HG03469 (cell line): ENCODE measurements around the gene UBE2D4.
"Not testable (repeated sequence)": the region's sequence is repeated elsewhere in the genome, so short reads cannot be mapped to it uniquely, and the experiment has no call there.

Source experiments
- ATAC-seq: cut with Tn5 transposase; IDR thresholded peaks from one replicate; pipeline ENCODE4 v1.9.1; 2021; ENCODE audit warnings: mild to moderate bottlenecking, moderate library complexity, moderate number of reproducible peaks; ENCODE audit not compliant: unreplicated experiment

The UBE2D4 gene

DNA sequence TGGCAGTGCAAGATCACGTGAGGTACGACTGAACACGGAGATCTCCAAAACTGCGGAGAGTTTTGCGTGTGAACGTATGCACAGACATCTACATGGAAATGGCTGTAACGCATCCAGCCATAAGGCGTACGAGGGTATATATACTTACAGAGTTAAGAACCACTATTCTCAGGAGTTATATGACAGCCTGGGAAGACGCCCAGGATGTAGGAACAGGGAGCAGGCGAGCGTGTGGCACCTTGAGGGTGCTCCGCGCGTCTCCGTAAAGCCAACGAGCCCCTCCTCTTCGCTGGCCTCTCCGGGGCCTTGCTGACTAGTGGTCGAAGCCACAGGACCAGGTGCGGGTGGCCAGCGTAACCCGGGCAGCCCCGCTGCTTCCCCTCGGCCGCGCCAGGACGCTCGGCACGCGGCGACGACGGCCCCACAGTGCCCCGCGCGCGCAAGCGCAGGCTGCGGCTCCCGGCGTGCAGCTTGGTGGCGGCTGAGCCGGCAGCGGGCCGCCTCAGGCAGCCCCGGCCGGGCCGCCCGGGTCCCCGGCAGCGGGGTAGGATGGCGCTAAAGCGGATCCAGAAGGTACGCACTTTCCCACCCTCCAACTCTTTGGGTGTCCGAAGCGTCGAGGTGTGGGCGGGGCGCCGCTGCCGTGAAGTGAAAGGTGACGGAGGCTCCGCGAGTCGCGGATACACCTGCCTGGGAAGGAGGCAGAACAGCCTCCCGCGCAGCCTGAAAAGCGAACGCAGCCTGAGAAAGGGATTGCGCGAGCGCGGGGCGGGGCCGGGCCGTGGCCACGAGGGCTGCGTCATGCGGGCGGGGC lies at the start of gene UBE2D4:
Gene UBE2D4 (plus strand): TSS at position 453 of the 814 bp plus-strand sequence. CDS start 97 bp downstream, at position 550.
- peak; percentile 67 for ATAC-seq

GRCh38 chr7:43876976-43877745 lies 49.1 kb upstream of the UBE2D4 start:
- ATAC-seq: no peak

- no peak for ATAC-seq
Observed at GRCh38 chr7:43877968-43878864, 48.0 kb upstream of the UBE2D4 start.

DNA sequence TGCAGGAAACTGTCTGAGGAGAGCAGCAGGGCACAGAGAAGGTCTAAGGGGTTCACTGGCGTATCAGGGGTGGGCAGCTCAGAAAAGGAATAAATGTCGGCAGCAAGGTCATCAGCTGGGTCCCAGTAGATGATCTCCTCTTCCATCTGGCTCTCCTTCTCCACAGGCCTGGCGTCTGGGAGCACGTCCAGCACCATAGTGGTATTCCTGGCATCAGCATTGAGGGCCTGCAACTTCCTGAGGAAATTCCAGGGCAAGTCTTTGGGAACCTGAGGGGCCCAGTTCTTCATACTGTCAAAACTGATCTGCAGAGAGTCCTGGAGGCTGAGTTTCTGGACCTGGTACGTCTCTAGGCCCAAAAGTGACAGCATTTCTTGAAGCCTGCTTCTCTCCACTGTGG lies 47.4 kb upstream of the UBE2D4 start:
- no peak for ATAC-seq

DNA sequence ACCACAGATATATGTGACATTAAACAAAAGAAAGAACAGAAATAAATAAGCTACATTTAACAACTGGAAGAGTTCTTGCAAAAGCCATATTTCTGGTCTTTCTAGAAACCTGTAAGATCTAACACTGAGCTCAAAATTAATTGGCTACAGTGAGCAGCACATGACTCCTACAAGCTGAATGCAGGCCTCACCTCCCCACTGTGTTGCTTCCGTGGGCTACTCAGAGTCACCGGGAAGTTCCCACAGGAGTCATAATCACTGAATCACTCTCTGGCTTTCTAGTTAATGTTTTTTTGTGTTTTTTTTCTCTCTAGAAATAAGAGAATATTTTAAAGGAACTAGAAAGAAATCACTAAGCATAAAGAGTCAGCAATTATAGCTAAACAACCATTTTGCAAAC lies 46.8 kb upstream of the UBE2D4 start:
- ATAC-seq: no peak

DNA sequence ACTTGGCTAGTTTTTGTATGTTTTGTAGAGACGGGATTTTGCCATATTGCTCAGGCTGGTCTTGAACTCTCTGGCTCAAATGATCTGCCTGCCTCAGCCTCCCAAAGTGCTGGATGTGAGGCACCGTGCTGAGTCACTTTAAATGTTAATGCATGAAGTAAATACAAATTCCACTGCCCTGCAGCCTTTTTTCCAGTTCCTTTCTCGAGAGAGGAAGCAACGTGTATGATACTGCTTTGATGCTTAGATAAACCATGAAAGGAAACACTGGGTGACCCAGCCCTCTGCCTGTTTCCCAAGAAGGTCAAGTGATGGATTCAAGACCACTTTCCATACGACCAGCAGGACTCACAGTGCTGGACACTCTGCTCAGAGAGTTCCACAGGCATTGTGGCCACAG lies 45.6 kb upstream of the UBE2D4 start:
- ATAC-seq: no peak

DNA sequence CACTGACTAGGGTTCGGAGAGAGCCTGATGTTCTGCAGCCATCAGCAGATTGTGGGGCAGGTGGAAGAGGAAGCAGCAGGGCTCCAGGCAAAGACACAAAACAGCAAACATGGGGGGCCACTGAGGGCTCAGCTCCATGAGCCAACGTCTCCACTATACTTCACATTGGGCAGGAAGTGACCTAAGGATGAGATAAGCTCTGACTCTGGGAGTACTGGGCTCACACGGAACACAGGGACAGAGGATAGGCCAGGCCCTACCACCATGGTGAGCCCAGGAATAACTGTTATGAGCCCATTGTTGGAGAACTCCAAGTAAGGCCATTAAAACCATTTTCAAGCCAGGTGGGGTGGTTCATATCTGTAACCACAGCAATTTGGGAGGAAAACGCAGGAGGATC lies 42.0 kb upstream of the UBE2D4 start:
- ATAC-seq: no peak

GRCh38 chr7:43884617-43885016 lies 41.6 kb upstream of the UBE2D4 start:
- no peak for ATAC-seq

GRCh38 chr7:43888993-43889945 lies 37.0 kb upstream of the UBE2D4 start:
- ATAC-seq: no peak

DNA sequence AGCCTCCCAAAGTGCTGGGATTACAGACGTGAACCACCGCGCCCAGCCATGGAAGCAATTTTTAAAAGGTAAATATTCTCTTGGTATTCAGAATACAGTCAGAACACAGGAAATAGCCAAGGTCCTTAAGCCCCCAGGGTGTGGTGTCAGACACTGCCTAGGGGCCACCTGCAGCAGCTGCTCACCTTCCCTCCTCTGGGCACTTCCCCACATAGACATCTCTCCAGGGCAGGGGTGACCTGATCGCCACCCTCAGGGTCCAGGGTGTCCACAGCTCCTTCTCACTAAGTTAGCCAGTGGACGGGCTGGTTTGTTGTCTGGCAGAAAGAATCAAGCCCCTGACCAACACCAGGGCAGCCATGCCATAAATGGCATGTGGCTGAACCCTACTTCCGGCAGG lies 35.8 kb upstream of the UBE2D4 start:
- no peak for ATAC-seq

DNA sequence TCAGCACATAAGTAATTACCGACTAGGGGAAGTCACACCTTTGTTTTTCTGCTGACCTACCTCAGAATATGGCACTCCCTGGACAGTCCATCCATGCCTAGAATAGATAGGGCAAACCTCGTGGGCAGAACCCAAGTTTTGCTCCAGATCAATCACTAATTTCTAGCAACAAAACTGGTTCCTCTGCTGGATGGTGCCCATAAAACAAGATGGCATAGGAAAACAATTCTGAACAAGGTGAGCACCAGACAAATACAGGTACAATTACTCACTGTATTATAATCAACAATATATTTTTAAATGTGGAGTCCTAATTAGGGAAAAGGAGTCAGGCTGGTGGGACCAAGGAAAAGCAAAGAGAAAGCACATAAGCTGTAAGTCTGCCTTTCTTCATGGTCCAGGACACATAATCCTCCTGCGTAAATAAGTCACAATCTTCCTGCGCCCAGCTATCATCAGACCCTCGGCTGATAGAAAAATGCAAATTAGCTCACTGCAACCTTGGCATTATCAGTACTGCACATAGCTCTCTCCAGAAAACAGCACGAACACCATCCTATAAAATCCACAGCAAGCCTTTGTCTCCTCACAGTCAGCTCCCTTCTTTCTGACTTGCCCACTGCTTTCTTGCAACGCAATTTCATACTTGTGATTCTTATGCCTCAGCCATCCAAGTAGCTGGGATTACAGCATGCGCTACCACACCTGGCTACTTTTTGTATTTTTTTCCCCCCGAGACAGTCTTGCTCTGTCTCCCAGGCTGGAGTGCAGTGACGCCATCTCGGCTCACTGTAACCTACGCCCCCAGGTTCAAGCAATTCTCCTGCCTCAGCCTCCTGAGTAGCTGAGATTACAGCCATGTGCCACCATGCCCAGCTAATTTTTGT lies 34.9 kb upstream of the UBE2D4 start:
- no peak for ATAC-seq

- ATAC-seq: no peak
Observed at GRCh38 chr7:43895847-43896415, 30.3 kb upstream of the UBE2D4 start.

DNA sequence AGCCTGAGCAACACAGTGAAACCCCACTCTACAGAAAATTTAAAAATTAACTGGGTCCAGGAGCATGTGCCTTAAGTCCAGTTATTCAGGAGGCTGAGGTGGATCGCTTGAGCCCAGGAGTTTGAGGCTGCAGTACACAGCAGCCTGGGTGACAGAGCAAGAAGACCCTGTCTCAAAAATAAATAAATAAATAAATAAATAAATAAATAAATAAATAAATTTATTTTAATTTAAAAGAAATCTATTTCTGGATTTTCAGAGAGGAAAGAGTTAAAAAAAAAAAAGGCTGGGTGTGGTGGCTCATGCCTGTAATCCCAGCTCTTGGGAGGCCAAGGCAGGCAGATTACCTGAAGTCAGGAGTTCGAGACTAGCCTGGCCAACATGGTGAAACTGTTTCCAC lies 27.7 kb upstream of the UBE2D4 start:
- not testable (repeated sequence) for ATAC-seq

DNA sequence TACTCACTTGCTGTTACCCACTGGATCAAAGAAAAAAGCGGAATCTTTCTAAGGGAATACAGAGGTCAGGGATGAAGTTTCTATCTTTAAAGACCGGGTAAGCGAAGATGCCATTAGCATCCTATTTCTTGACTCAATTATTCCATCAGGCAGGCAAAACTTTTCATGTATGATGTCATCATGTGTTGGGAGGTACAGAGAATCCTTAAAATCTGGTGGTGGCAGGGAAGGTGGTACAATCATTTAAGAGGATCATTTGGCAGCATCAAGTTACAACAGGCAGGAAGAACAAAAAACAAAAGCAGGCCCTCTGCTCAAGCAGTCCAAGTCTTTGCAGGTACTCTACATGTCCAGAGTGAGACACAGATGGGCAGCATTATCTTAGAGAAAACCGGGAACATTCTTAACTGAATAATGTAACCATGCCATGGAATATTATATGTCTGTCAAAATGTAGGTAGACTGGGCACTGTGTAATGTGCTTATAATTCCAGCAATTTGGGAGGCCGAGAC lies 23.6 kb upstream of the UBE2D4 start:
- no peak for ATAC-seq

DNA sequence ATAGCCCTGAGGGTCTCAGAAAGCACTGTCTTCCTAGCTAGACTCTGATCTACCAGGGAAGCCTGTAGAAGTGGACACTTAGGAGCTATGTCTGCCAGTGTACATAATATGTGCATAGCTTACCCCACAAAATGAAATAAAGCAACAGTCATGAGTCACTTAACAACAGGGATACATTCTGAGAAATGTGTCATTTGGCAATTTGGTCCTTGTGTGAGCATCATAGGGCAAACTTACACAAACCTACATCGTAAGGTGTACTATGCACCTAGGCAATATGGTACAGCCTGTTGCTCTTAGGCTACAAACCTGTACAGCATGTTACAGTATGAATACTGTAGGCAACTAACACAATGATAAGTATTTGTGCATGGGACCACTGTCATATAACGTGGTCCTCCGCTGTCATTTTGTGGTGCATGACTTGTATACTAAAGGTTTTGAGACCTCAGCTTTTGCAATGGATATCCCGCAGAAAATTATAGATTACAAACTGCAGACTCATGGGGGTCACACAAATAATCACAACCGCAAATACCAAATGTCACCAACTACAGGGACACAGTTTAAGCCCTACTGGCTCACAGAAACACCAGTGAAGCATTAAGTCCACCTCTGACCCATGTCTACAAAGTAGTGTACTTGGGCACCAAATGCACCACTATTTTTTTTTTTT lies 21.6 kb upstream of the UBE2D4 start:
- no peak for ATAC-seq

DNA sequence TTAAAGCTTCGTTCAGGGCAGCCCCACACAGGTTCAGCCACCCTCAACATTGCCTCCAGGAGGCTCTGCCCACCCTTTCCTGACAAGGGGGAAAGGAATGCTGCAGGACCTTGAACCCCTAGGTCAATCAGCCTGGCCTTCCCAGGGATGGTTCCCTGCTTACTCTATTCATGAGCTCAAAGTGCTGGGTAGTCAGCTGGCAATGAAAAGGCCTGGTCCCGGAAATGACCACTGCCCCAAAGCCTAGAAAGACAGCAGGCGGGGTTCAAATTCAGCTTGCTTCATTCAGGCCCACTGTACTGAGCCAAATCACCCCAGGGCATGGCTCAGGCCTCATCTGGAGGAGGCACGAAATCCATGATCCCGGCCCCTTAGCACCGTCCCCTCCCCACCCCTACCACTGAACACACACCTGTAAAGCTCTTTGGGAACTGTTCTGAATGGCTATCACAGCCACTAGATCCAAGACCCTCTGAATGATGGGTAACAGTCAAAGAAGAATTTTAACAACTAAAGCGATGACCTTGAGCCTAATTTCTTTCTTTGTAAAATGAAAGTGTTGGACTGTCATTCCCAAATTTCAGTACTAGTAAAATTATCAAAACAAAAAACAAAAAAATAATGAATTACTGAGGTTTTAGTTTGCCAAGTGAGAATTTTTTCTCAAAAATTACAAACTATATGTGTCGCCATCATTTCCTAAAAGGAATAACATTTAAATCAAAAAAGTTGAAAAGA lies 20.9 kb upstream of the UBE2D4 start:
- ATAC-seq: no peak

- peak; percentile 29 for ATAC-seq
Observed at GRCh38 chr7:43905956-43906330, 20.3 kb upstream of the UBE2D4 start.
